ENCODE measurements around the gene LGALS9. TPM values are rescaled to one million over a fixed set of nuclear protein-coding genes. Genes with fewer than 3 reads are reported as not detected.

Gene LGALS9
- total RNA-seq, 1 experiment from 2014 or later: 3.0 TPM

GRCh38 chr17:27649929-27650328 is 18.9 kb downstream of the LGALS9 start:
- CTCF ChIA-PET: interaction anchor here (1.3 to 5.1 kb wide), 5 partner anchors 41 to 194 kb away, joined by 4 to 34 read pairs (median 5); partner anchors contain the start of gene KSR1
- no peaks in the 10 kb centered on the region for H3K36me3 Mint-ChIP-seq (ENCODE audit: insufficient read depth, unreplicated experiment)
- H3K4me1 Mint-ChIP-seq (ENCODE audit: low read depth, unreplicated experiment): peaks cover 7% of the 10 kb centered on the region
- no peak overlapping the region for H3K27ac Mint-ChIP-seq (ENCODE audit: unreplicated experiment)
- no peak for DNase-seq
- no peaks in the 10 kb centered on the region for H3K27me3 Mint-ChIP-seq (ENCODE audit: insufficient read depth, unreplicated experiment)
- intact Hi-C loops (cut with micrococcal nuclease; ENCODE audit: unreplicated experiment): loop anchor here (5.0 kb wide), 1 partner anchor 217 kb away; no protein-coding TSS in a partner anchor
- H3K4me3 Mint-ChIP-seq (ENCODE audit: unreplicated experiment): no peak overlapping the region
- Histone ChIP-seq H3K27me3 (replicated peaks; ENCODE audit: control insufficient read depth, insufficient read depth, low read length) (no peaks in the 10 kb centered on the region), H3K36me3 (ENCODE audit: control insufficient read depth, insufficient read depth, low read length) (no peaks in the 10 kb centered on the region), H3K4me1 (no peaks in the 10 kb centered on the region), H3K9me3 (no peaks in the 10 kb centered on the region), H3K4me3 (ENCODE audit: low read depth, low read length) (no peak overlapping the region)
- no peak for TF ChIP-seq CTCF (IDR thresholded peaks at IDR 0.05; ENCODE audit: insufficient read depth in 1 of 2, low read depth in 1 of 2, low read length in 1 of 2, severe bottlenecking in 1 of 2, unreplicated experiment in 1 of 2)
- no peaks in the 10 kb centered on the region for H3K9me3 Mint-ChIP-seq (ENCODE audit: unreplicated experiment)
- BruUV-seq (replicated peaks): no TSS peak
- POLR2A ChIA-PET: no interaction called here

- CTCF ChIA-PET: interaction anchor here (0.5 to 5.1 kb wide), 18 partner anchors 9 to 291 kb away, joined by 3 to 34 read pairs (median 4); partner anchors contain the start of gene KSR1
Observed at GRCh38 chr17:27650836-27651235, 19.8 kb downstream of the LGALS9 start.

More at GRCh38 chr17:27650836-27651235, 19.8 kb downstream of the LGALS9 start:
- DNase-seq: no peak
- H3K27ac Mint-ChIP-seq (ENCODE audit: unreplicated experiment): no peak overlapping the region
- no peaks in the 10 kb centered on the region for H3K9me3 ChIP-seq
- no peak overlapping the region for H3K4me3 Mint-ChIP-seq (ENCODE audit: unreplicated experiment)
- intact Hi-C loops (cut with micrococcal nuclease; ENCODE audit: unreplicated experiment): loop anchor here (1.0 to 5.0 kb wide), 3 partner anchors 42 to 216 kb away; no protein-coding TSS in a partner anchor
- H3K27me3 ChIP-seq (replicated peaks; ENCODE audit: control insufficient read depth, insufficient read depth, low read length): no peaks in the 10 kb centered on the region
- no peaks in the 10 kb centered on the region for H3K27me3 Mint-ChIP-seq (ENCODE audit: insufficient read depth, unreplicated experiment)
- H3K9me3 Mint-ChIP-seq (ENCODE audit: unreplicated experiment): no peaks in the 10 kb centered on the region
- H3K36me3 ChIP-seq (ENCODE audit: control insufficient read depth, insufficient read depth, low read length): no peaks in the 10 kb centered on the region
- peaks cover 8% of the 10 kb centered on the region for H3K4me1 Mint-ChIP-seq (ENCODE audit: low read depth, unreplicated experiment)
- H3K4me3 ChIP-seq (ENCODE audit: low read depth, low read length): no peak overlapping the region
- no peak for TF ChIP-seq CTCF (IDR thresholded peaks at IDR 0.05; ENCODE audit: insufficient read depth in 1 of 2, low read depth in 1 of 2, low read length in 1 of 2, severe bottlenecking in 1 of 2, unreplicated experiment in 1 of 2)
- no peaks in the 10 kb centered on the region for H3K36me3 Mint-ChIP-seq (ENCODE audit: insufficient read depth, unreplicated experiment)
- BruUV-seq (replicated peaks): no TSS peak
- no peaks in the 10 kb centered on the region for H3K4me1 ChIP-seq
- POLR2A ChIA-PET: no interaction called here

All from Caco-2 (cell line).